GM12864 (cell line): ENCODE measurements around the gene HNRNPUL2.

Experiments used
- DNase-seq: peaks from one replicate; pipeline ENCODE4 v3.0.0-alpha.2; 2011; ENCODE audit warnings: low read depth
- H3K4me3 ChIP-seq: 2 replicates; pipeline ENCODE4 v1.5.1; 2011; ENCODE audit warnings: mild to moderate bottlenecking, low read depth, low read length, control low read depth
- CTCF ChIP-seq: IDR thresholded peaks from 2 replicates; pipeline ENCODE4 v1.5.1; 2011; ENCODE audit warnings: low read depth, mild to moderate bottlenecking, moderate library complexity, low read length, control low read depth, inconsistent platforms; ENCODE audit errors: missing control alignments

The HNRNPUL2 gene

DNA sequence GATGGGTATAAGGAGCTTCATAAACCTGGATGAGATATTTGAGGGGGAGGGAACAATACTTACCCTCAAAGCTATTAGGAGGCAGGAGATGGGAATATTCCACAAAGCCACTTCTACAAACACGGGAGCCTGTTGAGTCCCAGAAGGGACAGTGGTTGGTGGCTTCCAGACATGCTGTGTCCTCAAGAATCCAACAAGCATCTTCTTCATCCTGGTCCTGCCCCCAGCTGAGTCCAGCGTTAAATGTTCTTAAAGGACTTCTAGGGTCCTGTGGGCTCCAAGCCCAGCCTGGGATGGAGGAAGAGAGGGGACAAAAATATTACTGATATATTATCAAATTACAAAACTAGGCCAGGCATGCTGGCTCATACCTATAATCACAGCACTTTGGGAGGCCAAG is 59.8 kb downstream of the HNRNPUL2 start:
- H3K4me3 ChIP-seq, result peak overlapping the region; percentile 69; the same call in 1 of the 2 replicates
- DNase-seq, result no peak
- no peak for TF ChIP-seq CTCF

- H3K4me3 ChIP-seq, result peak overlapping the region; percentile 69
- DNase-seq, result no peak
- TF ChIP-seq CTCF, result no peak
Measured at GRCh38 chr11:62666259-62666926, 60.9 kb downstream of the HNRNPUL2 start.

DNA sequence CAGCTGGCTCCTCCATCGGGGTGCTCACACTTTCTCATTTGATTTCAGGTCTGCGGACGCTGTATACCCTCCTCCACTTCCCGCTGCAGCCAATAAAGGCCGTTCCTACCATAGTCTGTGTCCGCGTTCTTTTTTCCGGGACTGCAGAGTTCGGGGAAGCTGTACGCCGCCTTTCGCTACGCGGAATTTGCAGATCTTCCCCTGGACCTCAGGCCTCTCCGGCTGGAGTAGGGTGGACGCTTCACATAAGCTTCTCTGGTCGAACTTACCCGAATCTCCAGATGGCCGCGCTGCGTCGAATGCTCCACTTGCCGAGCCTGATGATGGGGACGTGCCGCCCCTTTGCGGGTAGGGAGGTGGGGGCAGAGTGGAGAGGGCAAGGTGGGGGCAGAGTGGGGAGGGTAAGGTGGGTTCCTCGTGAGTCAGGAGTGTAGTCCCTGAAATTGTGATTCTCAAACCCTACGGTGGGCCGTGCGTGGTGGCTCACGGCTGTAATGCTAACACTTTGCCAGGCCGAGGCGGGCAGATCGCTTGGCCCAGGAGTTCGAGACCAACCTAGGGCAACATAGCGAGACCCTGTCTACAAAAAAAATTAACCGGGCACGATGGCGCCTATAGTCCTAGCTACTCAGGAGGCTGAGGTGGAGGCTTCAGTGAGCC is 61.5 kb downstream of the HNRNPUL2 start:
- peak overlapping the region; percentile 69 for H3K4me3 ChIP-seq
- no peak for DNase-seq
- TF ChIP-seq CTCF, result no peak

GRCh38 chr11:62665075-62665598 is 62.1 kb downstream of the HNRNPUL2 start, which contains the start of the genes C11orf98 and CSKMT:
C11orf98 (minus strand) TSS chr11:62665210; CDS start chr11:62665169, 41 bp downstream.
CSKMT (plus strand) TSS chr11:62665312; CDS start chr11:62665880, 568 bp downstream.
- peak; percentile 74 for DNase-seq
- H3K4me3 ChIP-seq, result peak within 1 kb of the TSS; percentile 69
- no peak for TF ChIP-seq CTCF

- peak overlapping the region; percentile 69 for H3K4me3 ChIP-seq
- DNase-seq, result no peak
- TF ChIP-seq CTCF, result no peak
Measured at GRCh38 chr11:62664405-62665074, 62.7 kb downstream of the HNRNPUL2 start.
